SK-N-SH treated with all-trans-retinoic acid at 6 μM for 48 hours (cell line): ENCODE results near the gene KMT2A.
"Not testable (repeated sequence)": the region's sequence is repeated elsewhere in the genome, so short reads cannot be mapped to it uniquely, and the experiment has no call there.

Source experiments
- ATAC-seq: fragments of 200-7000 bp; cut with Tn5 transposase; 3 replicates; pipeline ENCODE4 v1.9.1; 2020; ENCODE audit warnings: mild to moderate bottlenecking, moderate library complexity
- ARNTL ChIP-seq: fragments of 450-650 bp; formaldehyde crosslinking; IDR thresholded peaks from 2 replicates; pipeline ENCODE4 v1.5.0; 2020; ENCODE audit warnings: low read depth, mild to moderate bottlenecking, moderate library complexity, borderline replicate concordance
- BACH2 ChIP-seq: fragments of 250-450 bp; sonication (Bioruptor Pico); IDR thresholded peaks from 2 replicates; pipeline ENCODE4 v1.9.0; 2021; ENCODE audit warnings: mild to moderate bottlenecking, borderline replicate concordance
- CREB5 ChIP-seq: fragments of 250-450 bp; sonication (Bioruptor Pico); IDR thresholded peaks from 2 replicates; pipeline ENCODE4 v1.5.1; 2020; ENCODE audit warnings: low read depth, mild to moderate bottlenecking, moderate library complexity
- CSDC2 ChIP-seq: fragments of 250-450 bp; sonication (Bioruptor Pico); IDR thresholded peaks from 2 replicates; pipeline ENCODE4 v1.5.0; 2020; ENCODE audit warnings: mild to moderate bottlenecking, moderate library complexity
- CSRNP3 ChIP-seq: fragments of 250-450 bp; sonication (Bioruptor Pico); IDR thresholded peaks from 2 replicates; pipeline ENCODE4 v1.5.1; 2021; ENCODE audit warnings: mild to moderate bottlenecking, moderate library complexity
- ESRRG ChIP-seq: fragments of 250-450 bp; sonication (Bioruptor Pico); IDR thresholded peaks from 2 replicates; pipeline ENCODE4 v1.6.1; 2021; ENCODE audit warnings: mild to moderate bottlenecking
- GLIS3 ChIP-seq: fragments of 250-450 bp; sonication (Bioruptor Pico); IDR thresholded peaks from 2 replicates; pipeline ENCODE4 v1.5.0; 2020; ENCODE audit warnings: mild to moderate bottlenecking, moderate library complexity
- ISL1 ChIP-seq: fragments of 250-450 bp; sonication (Bioruptor Pico); IDR thresholded peaks from 2 replicates; pipeline ENCODE4 v2.1.2; 2022; ENCODE audit warnings: mild to moderate bottlenecking, moderate library complexity
- PATZ1 ChIP-seq: fragments of 250-450 bp; sonication (Bioruptor Pico); IDR thresholded peaks from 2 replicates; pipeline ENCODE4 v1.8.0; 2020; ENCODE audit warnings: mild to moderate bottlenecking, moderate library complexity, borderline replicate concordance
- POU6F1 ChIP-seq: fragments of 250-450 bp; sonication (Bioruptor Pico); IDR thresholded peaks from 2 replicates; pipeline ENCODE4 v1.8.0; 2021; ENCODE audit warnings: low read depth, mild to moderate bottlenecking, moderate library complexity, borderline replicate concordance
- RARB ChIP-seq: fragments of 250-450 bp; sonication (Bioruptor Pico); IDR thresholded peaks from 2 replicates; pipeline ENCODE4 v1.8.0; 2021; ENCODE audit warnings: mild to moderate bottlenecking, moderate library complexity
- SNAI2 ChIP-seq: fragments of 250-450 bp; sonication (Bioruptor Pico); IDR thresholded peaks from 2 replicates; pipeline ENCODE4 v1.5.0; 2020; ENCODE audit warnings: mild to moderate bottlenecking, moderate library complexity
- TCF4 ChIP-seq: fragments of 250-450 bp; sonication (Bioruptor Pico); IDR thresholded peaks from 2 replicates; pipeline ENCODE4 v1.8.0; 2021; ENCODE audit warnings: mild to moderate bottlenecking, moderate library complexity, borderline replicate concordance
- TOX ChIP-seq: fragments of 250-450 bp; sonication (Bioruptor Pico); IDR thresholded peaks from 2 replicates; pipeline ENCODE4 v1.8.0; 2021; ENCODE audit warnings: mild to moderate bottlenecking, moderate library complexity, borderline replicate concordance
- TSHZ2 ChIP-seq: fragments of 250-450 bp; sonication (Bioruptor Pico); IDR thresholded peaks from 2 replicates; pipeline ENCODE4 v1.5.0; 2020; ENCODE audit warnings: mild to moderate bottlenecking, moderate library complexity
- ZC3H10 ChIP-seq: fragments of 250-450 bp; sonication (Bioruptor Pico); IDR thresholded peaks from 2 replicates; pipeline ENCODE4 v1.5.1; 2021; ENCODE audit warnings: mild to moderate bottlenecking, moderate library complexity
- ZFP3 ChIP-seq: fragments of 250-450 bp; sonication (Bioruptor Pico); IDR thresholded peaks from 2 replicates; pipeline ENCODE4 v1.5.0; 2020; ENCODE audit warnings: mild to moderate bottlenecking, moderate library complexity
- ZFP30 ChIP-seq: fragments of 450-650 bp; formaldehyde crosslinking; IDR thresholded peaks from 2 replicates; pipeline ENCODE4 v1.5.0; 2022; ENCODE audit warnings: mild to moderate bottlenecking, moderate library complexity
- ZNF565 ChIP-seq: fragments of 450-650 bp; formaldehyde crosslinking; conservative IDR thresholded peaks from 2 replicates; pipeline ENCODE4 v1.5.0; 2020; ENCODE audit warnings: low read depth, mild to moderate bottlenecking, moderate library complexity
- ZNF70 ChIP-seq: fragments of 450-650 bp; formaldehyde crosslinking; IDR thresholded peaks from 2 replicates; pipeline ENCODE4 v1.5.0; 2020; ENCODE audit warnings: mild to moderate bottlenecking, moderate library complexity
- ZNF8 ChIP-seq: fragments of 450-650 bp; formaldehyde crosslinking; IDR thresholded peaks from 2 replicates; pipeline ENCODE4 v1.5.0; 2020; ENCODE audit warnings: mild to moderate bottlenecking, moderate library complexity

Gene KMT2A

GRCh38 chr11:118401880-118402590 is 34.3 kb upstream of the KMT2A start:
- ATAC-seq = peak; percentile 64

GRCh38 chr11:118402594-118402993 is 33.7 kb upstream of the KMT2A start:
- not testable (repeated sequence) for ATAC-seq

More at GRCh38 chr11:118401880-118402590, 34.3 kb upstream of the KMT2A start:
- TF ChIP-seq TOX (CRISPR knock-in tag) (no peak), TCF4 (CRISPR knock-in tag) (no peak), TSHZ2 (no peak), RARB (CRISPR knock-in tag) (no peak), CSDC2 (CRISPR knock-in tag) (no peak), CREB5 (CRISPR knock-in tag) (no peak), PATZ1 (CRISPR knock-in tag) (no peak)

GRCh38 chr11:118406599-118407166 is 29.6 kb upstream of the KMT2A start:
- ATAC-seq = no peak
- TF ChIP-seq POU6F1 (CRISPR knock-in tag) (no peak), TSHZ2 (no peak), ZNF8 (CRISPR knock-in tag) (no peak), ZC3H10 (CRISPR knock-in tag) (no peak), ZFP30 (no peak), SNAI2 (CRISPR knock-in tag) (no peak), GLIS3 (no peak), CSDC2 (CRISPR knock-in tag) (no peak), ISL1 (CRISPR knock-in tag) (no peak), BACH2 (CRISPR knock-in tag) (no peak), ZFP3 (CRISPR knock-in tag) (no peak), ZNF70 (no peak), PATZ1 (CRISPR knock-in tag) (no peak), TOX (CRISPR knock-in tag) (no peak), CSRNP3 (CRISPR knock-in tag) (no peak), CREB5 (CRISPR knock-in tag) (no peak), RARB (CRISPR knock-in tag) (no peak), ZNF565 (CRISPR knock-in tag) (no peak), ARNTL (CRISPR knock-in tag) (no peak), ESRRG (CRISPR knock-in tag) (no peak)
- TF ChIP-seq, all 23 proteins: peak for 0
